AG08395 (cell line): ENCODE results near the gene SFRP2.

Source experiments
- DNase-seq: peaks from one replicate; pipeline ENCODE4 v3.0.0; 2012; ENCODE audit warnings: mixed read lengths, low spot score

Gene SFRP2

GRCh38 chr4:153794006-153794405 lies 5.1 kb upstream of the SFRP2 start:
- DNase-seq: no peak

- DNase-seq: no peak
Observed at GRCh38 chr4:153792618-153793247, 3.9 kb upstream of the SFRP2 start.

GRCh38 chr4:153791746-153792617 lies 3.1 kb upstream of the SFRP2 start:
- DNase-seq: peak; percentile 54

GRCh38 chr4:153790962-153791551 lies 2.2 kb upstream of the SFRP2 start:
- peak; percentile 61 for DNase-seq

GRCh38 chr4:153790500-153790865 lies 1.6 kb upstream of the SFRP2 start:
- DNase-seq: no peak

GRCh38 chr4:153789741-153790499 lies 1.0 kb upstream of the SFRP2 start:
- no peak for DNase-seq

GRCh38 chr4:153788051-153788412 lies 851 bp downstream of the SFRP2 start:
- DNase-seq: no peak

- no peak for DNase-seq
Observed at GRCh38 chr4:153787575-153787974, 1.3 kb downstream of the SFRP2 start.

GRCh38 chr4:153787061-153787560 lies 1.8 kb downstream of the SFRP2 start:
- DNase-seq: no peak

- DNase-seq: peak; percentile 57
Observed at GRCh38 chr4:153785910-153786721, 2.8 kb downstream of the SFRP2 start.

GRCh38 chr4:153784166-153784699 lies 4.7 kb downstream of the SFRP2 start:
- no peak for DNase-seq

GRCh38 chr4:153782581-153782980 lies 6.3 kb downstream of the SFRP2 start:
- no peak for DNase-seq

- peak; percentile 43 for DNase-seq
Observed at GRCh38 chr4:153781717-153782416, 7.0 kb downstream of the SFRP2 start.

GRCh38 chr4:153781280-153781679 lies 7.6 kb downstream of the SFRP2 start:
- no peak for DNase-seq

GRCh38 chr4:153780876-153781275 lies 8.0 kb downstream of the SFRP2 start:
- no peak for DNase-seq

- no peak for DNase-seq
Observed at GRCh38 chr4:153780221-153780620, 8.7 kb downstream of the SFRP2 start.

- no peak for DNase-seq
Observed at GRCh38 chr4:153778383-153778782, 10.5 kb downstream of the SFRP2 start.

GRCh38 chr4:153777421-153777820 lies 11.5 kb downstream of the SFRP2 start:
- DNase-seq: no peak

- DNase-seq: no peak
Observed at GRCh38 chr4:153776601-153777000, 12.3 kb downstream of the SFRP2 start.

- no peak for DNase-seq
Observed at GRCh38 chr4:153773236-153773690, 15.6 kb downstream of the SFRP2 start.
